ENCODE data around the gene HK1. TPM values are rescaled to one million over a fixed set of nuclear protein-coding genes. Genes with fewer than 3 reads are reported as not detected.
"Not testable (repeated sequence)": the region's sequence is repeated elsewhere in the genome, so short reads cannot be mapped to it uniquely, and the experiment has no call there.

The HK1 gene
- total RNA-seq, 1 donor from 2014 or later: 106 TPM

DNA sequence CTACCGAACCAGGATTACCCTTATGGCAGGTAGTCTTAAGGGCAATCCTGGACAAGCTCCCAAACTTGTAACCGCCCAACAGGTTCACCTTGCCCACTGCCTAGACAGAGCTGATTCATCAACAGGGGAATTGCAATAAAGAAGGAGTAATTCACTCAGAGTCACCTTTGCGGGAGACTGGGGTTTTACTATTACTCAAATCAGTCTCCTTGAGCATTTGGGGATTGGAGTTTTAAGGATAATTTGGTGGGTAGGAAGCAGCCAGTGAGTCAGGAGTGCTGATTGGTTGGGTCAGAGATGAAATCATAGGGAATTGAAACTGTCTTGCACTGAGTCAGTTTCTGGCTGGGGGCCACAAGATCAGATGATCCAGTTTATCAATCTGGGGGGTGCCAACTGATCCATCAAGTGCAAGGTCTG is 25.3 kb downstream of the HK1 start:
- H3K27me3 ChIP-seq: no peaks in the 10 kb centered on the region
- H3K4me3 ChIP-seq: no peak overlapping the region
- H3K4me1 ChIP-seq: no peaks in the 10 kb centered on the region
- no peaks in the 10 kb centered on the region for H3K9me3 ChIP-seq
- TF ChIP-seq POLR2AphosphoS5 (IDR thresholded peaks at IDR 0.05; ENCODE audit: insufficient read depth in 1 of 2, low read depth in 1 of 2) (no peak), CTCF (IDR thresholded peaks at IDR 0.05) (no peak), POLR2A (IDR thresholded peaks at IDR 0.05) (no peak)
- H3K36me3 ChIP-seq: no peaks in the 10 kb centered on the region
- H3K27ac ChIP-seq: no peak overlapping the region
- intact Hi-C loops (cut with DNase I): no loop called here
- DNase-seq (ENCODE audit: extremely low spot score in 2 of 2): no peak

- H3K27me3 ChIP-seq: no peaks in the 10 kb centered on the region
- no peak for TF ChIP-seq POLR2A (IDR thresholded peaks at IDR 0.05)
- TF ChIP-seq POLR2AphosphoS5 (IDR thresholded peaks at IDR 0.05; ENCODE audit: insufficient read depth in 1 of 2, low read depth in 1 of 2): no peak
- TF ChIP-seq CTCF (IDR thresholded peaks at IDR 0.05): no peak
- no peaks in the 10 kb centered on the region for H3K9me3 ChIP-seq
- no peak overlapping the region for H3K4me3 ChIP-seq
- H3K27ac ChIP-seq: no peak overlapping the region
- H3K36me3 ChIP-seq: no peaks in the 10 kb centered on the region
- no peaks in the 10 kb centered on the region for H3K4me1 ChIP-seq
- intact Hi-C loops (cut with DNase I): no loop called here
- DNase-seq (ENCODE audit: extremely low spot score in 2 of 2): no peak
Observed at GRCh38 chr10:69306421-69306820, 28.1 kb downstream of the HK1 start.

GRCh38 chr10:69307434-69307833 is 29.1 kb downstream of the HK1 start:
- intact Hi-C loops (cut with DNase I): no loop called here
- no peak overlapping the region for H3K27ac ChIP-seq
- H3K36me3 ChIP-seq: no peaks in the 10 kb centered on the region
- no peak for DNase-seq (ENCODE audit: extremely low spot score in 2 of 2)
- H3K4me3 ChIP-seq: no peak overlapping the region
- no peaks in the 10 kb centered on the region for H3K9me3 ChIP-seq
- H3K4me1 ChIP-seq: no peaks in the 10 kb centered on the region
- TF ChIP-seq CTCF (IDR thresholded peaks at IDR 0.05): no peak
- TF ChIP-seq POLR2AphosphoS5 (IDR thresholded peaks at IDR 0.05; ENCODE audit: insufficient read depth in 1 of 2, low read depth in 1 of 2): no peak
- no peak for TF ChIP-seq POLR2A (IDR thresholded peaks at IDR 0.05)
- H3K27me3 ChIP-seq: no peaks in the 10 kb centered on the region

DNA sequence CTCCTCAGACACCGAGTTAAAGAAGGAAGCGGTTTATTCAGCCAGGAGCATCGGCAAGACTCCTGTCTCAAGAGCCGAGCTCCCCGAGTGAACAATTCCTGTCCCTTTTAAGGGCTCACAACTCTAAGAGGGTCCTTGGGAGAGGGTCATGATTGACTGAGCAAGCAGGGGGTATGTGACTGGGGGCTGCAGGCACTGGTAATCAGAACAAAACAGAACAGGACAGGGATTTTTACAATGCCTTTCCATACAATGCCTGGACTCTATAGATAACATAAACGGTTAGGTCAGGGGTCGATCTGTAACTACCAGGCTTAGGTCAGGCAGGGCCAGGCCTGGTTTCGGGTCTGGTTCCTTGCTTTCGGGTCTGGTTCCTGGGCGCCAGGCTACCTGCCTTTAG is 30.0 kb downstream of the HK1 start:
- H3K27me3 ChIP-seq; H3K36me3 ChIP-seq; intact Hi-C loops (cut with DNase I); H3K4me1 ChIP-seq; DNase-seq (ENCODE audit: extremely low spot score in 2 of 2); H3K27ac ChIP-seq; H3K9me3 ChIP-seq; H3K4me3 ChIP-seq: not testable (repeated sequence)

- no peaks in the 10 kb centered on the region for H3K27me3 ChIP-seq
- H3K9me3 ChIP-seq: no peaks in the 10 kb centered on the region
- intact Hi-C loops (cut with DNase I): no loop called here
- no peaks in the 10 kb centered on the region for H3K4me1 ChIP-seq
- H3K4me3 ChIP-seq: no peak overlapping the region
- no peak for TF ChIP-seq POLR2A (IDR thresholded peaks at IDR 0.05)
- no peak for TF ChIP-seq POLR2AphosphoS5 (IDR thresholded peaks at IDR 0.05; ENCODE audit: insufficient read depth in 1 of 2, low read depth in 1 of 2)
- no peak overlapping the region for H3K27ac ChIP-seq
- no peak for DNase-seq (ENCODE audit: extremely low spot score in 2 of 2)
- H3K36me3 ChIP-seq: no peaks in the 10 kb centered on the region
Observed at GRCh38 chr10:69311309-69311708, 33.0 kb downstream of the HK1 start.

DNA sequence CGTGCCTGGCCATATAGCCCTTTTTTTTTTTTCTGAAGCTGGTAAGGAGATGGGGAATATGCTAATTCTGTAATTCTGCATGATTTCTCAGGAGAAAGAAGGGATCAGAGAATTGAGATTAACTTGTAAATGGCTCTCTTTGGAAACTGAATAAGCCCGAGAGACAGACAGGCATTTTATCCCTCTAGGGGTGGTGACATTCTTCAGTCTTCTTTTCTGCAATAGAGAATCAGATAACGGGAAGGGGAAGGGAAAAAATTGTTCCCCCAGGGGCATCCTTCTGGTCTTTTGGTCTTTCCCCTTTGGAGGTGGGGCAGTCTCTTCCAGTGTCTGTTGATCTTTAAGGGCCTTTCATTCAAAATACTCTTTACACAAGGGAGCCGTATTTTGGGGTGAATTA is 34.2 kb downstream of the HK1 start:
- Histone ChIP-seq H3K27me3 (no peaks in the 10 kb centered on the region), H3K27ac (no peak overlapping the region), H3K4me1 (peaks cover 7% of the 10 kb centered on the region), H3K4me3 (no peak overlapping the region), H3K9me3 (no peaks in the 10 kb centered on the region), H3K36me3 (no peaks in the 10 kb centered on the region)
- intact Hi-C loops (cut with DNase I): no loop called here
- TF ChIP-seq POLR2A (IDR thresholded peaks at IDR 0.05): no peak
- no peak for TF ChIP-seq CTCF (IDR thresholded peaks at IDR 0.05)
- no peak for TF ChIP-seq POLR2AphosphoS5 (IDR thresholded peaks at IDR 0.05; ENCODE audit: insufficient read depth in 1 of 2, low read depth in 1 of 2)
- DNase-seq (ENCODE audit: extremely low spot score in 2 of 2): no peak
